GM19324 (cell line): Measurements from ENCODE around the gene ZSCAN5A.
"Not testable (repeated sequence)": the region's sequence is repeated elsewhere in the genome, so short reads cannot be mapped to it uniquely, and the experiment has no call there.

Experiments
- ATAC-seq: cut with Tn5 transposase; IDR thresholded peaks from one replicate; pipeline ENCODE4 v1.9.1; 2021; ENCODE audit warnings: mild to moderate bottlenecking, moderate library complexity; ENCODE audit not compliant: unreplicated experiment, low FRiP score

ZSCAN5A gene

GRCh38 chr19:56315077-56315828 lies 614 bp upstream of the ZSCAN5A start:
- peak; percentile 85 for ATAC-seq

GRCh38 chr19:56314018-56314380 lies 640 bp downstream of the ZSCAN5A start:
- no peak for ATAC-seq

- ATAC-seq, result no peak
Measured at GRCh38 chr19:56312787-56313657, 1.6 kb downstream of the ZSCAN5A start.

GRCh38 chr19:56312342-56312741 lies 2.3 kb downstream of the ZSCAN5A start:
- no peak for ATAC-seq

- no peak for ATAC-seq
Measured at GRCh38 chr19:56310462-56310861, 4.2 kb downstream of the ZSCAN5A start.

- no peak for ATAC-seq
Measured at GRCh38 chr19:56309511-56310185, 5.0 kb downstream of the ZSCAN5A start.

- ATAC-seq, result no peak
Measured at GRCh38 chr19:56308792-56309191, 5.8 kb downstream of the ZSCAN5A start.

GRCh38 chr19:56307062-56307461 lies 7.6 kb downstream of the ZSCAN5A start:
- not testable (repeated sequence) for ATAC-seq

GRCh38 chr19:56306016-56306415 lies 8.6 kb downstream of the ZSCAN5A start:
- no peak for ATAC-seq

GRCh38 chr19:56304243-56304642 lies 10.4 kb downstream of the ZSCAN5A start:
- ATAC-seq, result no peak

GRCh38 chr19:56301886-56302620 lies 12.6 kb downstream of the ZSCAN5A start:
- no peak for ATAC-seq

- no peak for ATAC-seq
Measured at GRCh38 chr19:56301155-56301554, 13.5 kb downstream of the ZSCAN5A start.

- ATAC-seq, result no peak
Measured at GRCh38 chr19:56299688-56300087, 15.0 kb downstream of the ZSCAN5A start.

- ATAC-seq, result no peak
Measured at GRCh38 chr19:56297010-56297409, 17.6 kb downstream of the ZSCAN5A start.

- no peak for ATAC-seq
Measured at GRCh38 chr19:56295531-56296455, 18.8 kb downstream of the ZSCAN5A start.

- ATAC-seq, result no peak
Measured at GRCh38 chr19:56294549-56294948, 20.1 kb downstream of the ZSCAN5A start.

GRCh38 chr19:56291867-56292266 lies 22.8 kb downstream of the ZSCAN5A start:
- ATAC-seq, result no peak

GRCh38 chr19:56290104-56290503 lies 24.5 kb downstream of the ZSCAN5A start:
- no peak for ATAC-seq

- ATAC-seq, result no peak
Measured at GRCh38 chr19:56284746-56285145, 29.9 kb downstream of the ZSCAN5A start.
